Mucosa of stomach (tissue), 1 donor: ENCODE measurements around the gene GPR65.

Source experiments
- H3K27me3 ChIP-seq: one replicate; pipeline ENCODE4 v1.7.0; 2013; ENCODE audit warnings: mild to moderate bottlenecking, low read length; ENCODE audit not compliant: control insufficient read depth, insufficient read depth
- H3K36me3 ChIP-seq: one replicate; pipeline ENCODE4 v1.7.0; 2013; ENCODE audit warnings: low read length; ENCODE audit not compliant: control insufficient read depth, insufficient read depth
- H3K4me1 ChIP-seq: one replicate; pipeline ENCODE4 v1.7.0; 2013; ENCODE audit warnings: mild to moderate bottlenecking, low read length; ENCODE audit not compliant: control insufficient read depth, insufficient read depth
- H3K4me3 ChIP-seq: one replicate; pipeline ENCODE4 v1.7.0; 2013; ENCODE audit warnings: low read length
- H3K9ac ChIP-seq: one replicate; pipeline ENCODE4 v1.7.0; 2013; ENCODE audit warnings: mild to moderate bottlenecking, low read length, moderate library complexity
- H3K9me3 ChIP-seq: one replicate; pipeline ENCODE4 v1.7.0; 2013; ENCODE audit warnings: mild to moderate bottlenecking, low read length, moderate library complexity; ENCODE audit not compliant: control insufficient read depth
- donor health status: Pancreatic carcinoma.

GPR65 gene

GRCh38 chr14:88029500-88029899 lies 24.6 kb downstream of the GPR65 start:
- Histone ChIP-seq H3K4me3 (no peak overlapping the region), H3K9ac (no peak overlapping the region), H3K4me1 (no peaks in the 10 kb centered on the region), H3K9me3 (no peaks in the 10 kb centered on the region), H3K36me3 (no peaks in the 10 kb centered on the region), H3K27me3 (no peaks in the 10 kb centered on the region)

DNA sequence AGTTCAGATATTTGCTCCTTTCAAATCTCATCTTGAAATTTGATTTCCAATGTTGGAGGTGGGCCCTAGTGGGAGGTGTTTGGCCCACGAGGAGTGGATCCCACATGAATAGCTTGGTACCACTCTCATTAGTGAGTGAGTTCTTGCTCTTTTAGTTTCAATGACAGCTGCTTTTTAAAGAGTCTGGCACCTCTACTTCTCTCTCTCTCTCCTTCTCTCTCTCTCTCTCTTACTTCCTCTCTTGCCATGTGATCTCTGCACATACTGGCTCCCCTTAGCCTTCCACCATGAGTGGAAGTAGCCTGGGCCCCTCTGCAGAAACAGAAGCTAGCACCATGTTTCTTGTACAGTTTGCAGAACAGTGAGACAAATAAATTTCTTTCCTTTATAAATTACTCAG lies 25.1 kb downstream of the GPR65 start:
- Histone ChIP-seq H3K9ac (no peak overlapping the region), H3K4me1 (no peaks in the 10 kb centered on the region), H3K36me3 (no peaks in the 10 kb centered on the region), H3K27me3 (no peaks in the 10 kb centered on the region), H3K4me3 (no peak overlapping the region), H3K9me3 (no peaks in the 10 kb centered on the region)

- Histone ChIP-seq H3K27me3 (no peaks in the 10 kb centered on the region), H3K9me3 (no peaks in the 10 kb centered on the region), H3K4me3 (no peak overlapping the region), H3K4me1 (no peaks in the 10 kb centered on the region), H3K9ac (no peak overlapping the region), H3K36me3 (no peaks in the 10 kb centered on the region)
These were observed 26.0 kb downstream of the GPR65 start for GRCh38 chr14:88030892-88031291.

DNA sequence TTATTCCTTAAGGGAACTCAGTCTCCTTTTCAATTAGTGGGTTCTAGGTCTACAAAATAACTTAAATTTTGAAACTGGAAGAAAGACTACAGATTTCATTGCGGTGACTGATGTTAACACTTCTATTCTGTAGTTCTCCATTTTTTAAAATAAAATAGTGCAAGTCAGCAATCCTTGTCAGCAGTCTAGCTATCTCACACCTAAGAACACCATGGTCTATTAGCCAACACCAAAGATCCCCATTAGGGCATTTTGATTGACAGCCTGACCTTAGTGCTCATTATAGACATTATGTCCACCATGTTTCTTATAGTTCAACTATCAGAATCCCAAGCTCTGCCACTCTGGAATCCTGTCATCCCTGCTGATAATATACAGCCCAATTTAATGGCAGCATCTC lies 27.4 kb downstream of the GPR65 start:
- H3K4me3 ChIP-seq: no peak overlapping the region
- H3K36me3 ChIP-seq: no peaks in the 10 kb centered on the region
- H3K9me3 ChIP-seq: no peaks in the 10 kb centered on the region
- no peaks in the 10 kb centered on the region for H3K4me1 ChIP-seq
- no peak overlapping the region for H3K9ac ChIP-seq
- no peaks in the 10 kb centered on the region for H3K27me3 ChIP-seq

DNA sequence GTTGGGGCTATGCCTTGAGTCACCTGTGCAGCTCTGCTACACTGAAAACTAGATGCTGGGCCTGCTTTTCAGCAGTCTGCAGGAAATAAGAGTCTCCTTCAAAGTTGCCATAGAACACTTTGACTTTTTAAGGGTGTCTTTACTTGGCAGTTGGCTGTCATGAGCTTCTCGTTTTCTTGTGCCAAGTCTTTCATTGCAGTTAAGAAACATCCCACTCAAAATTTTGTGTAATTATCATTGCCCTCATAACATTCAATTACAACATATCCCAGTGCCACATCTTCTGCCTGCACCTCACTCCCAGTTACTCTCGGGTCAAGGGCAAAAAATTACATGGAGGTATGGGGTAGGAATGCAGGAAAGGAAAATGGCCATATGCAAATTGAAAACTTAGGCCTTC lies 29.1 kb downstream of the GPR65 start:
- Histone ChIP-seq H3K36me3 (no peaks in the 10 kb centered on the region), H3K9me3 (no peaks in the 10 kb centered on the region), H3K27me3 (no peaks in the 10 kb centered on the region), H3K4me1 (no peaks in the 10 kb centered on the region), H3K9ac (no peak overlapping the region), H3K4me3 (no peak overlapping the region)

GRCh38 chr14:88036422-88036821 lies 31.5 kb downstream of the GPR65 start:
- Histone ChIP-seq H3K9me3 (no peaks in the 10 kb centered on the region), H3K27me3 (no peaks in the 10 kb centered on the region), H3K9ac (no peak overlapping the region), H3K4me3 (no peak overlapping the region), H3K36me3 (no peaks in the 10 kb centered on the region), H3K4me1 (no peaks in the 10 kb centered on the region)

DNA sequence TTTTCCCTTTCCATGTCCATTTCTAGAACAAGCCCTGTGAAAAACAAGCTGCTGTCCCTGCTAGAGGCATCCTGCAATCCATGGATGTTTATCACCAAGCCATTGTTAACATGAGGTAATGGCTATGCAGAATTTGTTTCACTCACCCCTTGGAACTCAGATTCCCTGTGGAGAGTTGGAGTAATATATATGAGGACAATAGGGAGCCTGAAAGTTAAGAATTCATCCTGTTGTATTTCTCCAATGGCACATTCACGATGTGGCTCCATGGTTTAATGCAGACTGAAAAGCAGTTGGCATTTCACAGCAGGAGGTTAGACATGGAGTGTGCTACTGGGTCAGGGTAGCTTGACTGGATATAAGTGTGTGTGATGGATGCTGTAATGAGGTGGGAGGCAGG lies 32.4 kb downstream of the GPR65 start:
- Histone ChIP-seq H3K9me3 (no peaks in the 10 kb centered on the region), H3K27me3 (no peaks in the 10 kb centered on the region), H3K9ac (no peak overlapping the region), H3K36me3 (no peaks in the 10 kb centered on the region), H3K4me3 (no peak overlapping the region), H3K4me1 (no peaks in the 10 kb centered on the region)

GRCh38 chr14:88039197-88039596 lies 34.3 kb downstream of the GPR65 start:
- Histone ChIP-seq H3K9ac (no peak overlapping the region), H3K4me1 (peaks cover 8% of the 10 kb centered on the region), H3K9me3 (no peaks in the 10 kb centered on the region), H3K36me3 (no peaks in the 10 kb centered on the region), H3K27me3 (no peaks in the 10 kb centered on the region), H3K4me3 (no peak overlapping the region)

GRCh38 chr14:88040146-88040545 lies 35.2 kb downstream of the GPR65 start:
- Histone ChIP-seq H3K9ac (no peak overlapping the region), H3K27me3 (no peaks in the 10 kb centered on the region), H3K4me1 (peaks cover 18% of the 10 kb centered on the region), H3K4me3 (no peak overlapping the region), H3K9me3 (no peaks in the 10 kb centered on the region), H3K36me3 (no peaks in the 10 kb centered on the region)

- no peak overlapping the region for H3K9ac ChIP-seq
- H3K4me1 ChIP-seq: peaks cover 25% of the 10 kb centered on the region
These were observed 38.9 kb downstream of the GPR65 start for GRCh38 chr14:88043529-88044443.

DNA sequence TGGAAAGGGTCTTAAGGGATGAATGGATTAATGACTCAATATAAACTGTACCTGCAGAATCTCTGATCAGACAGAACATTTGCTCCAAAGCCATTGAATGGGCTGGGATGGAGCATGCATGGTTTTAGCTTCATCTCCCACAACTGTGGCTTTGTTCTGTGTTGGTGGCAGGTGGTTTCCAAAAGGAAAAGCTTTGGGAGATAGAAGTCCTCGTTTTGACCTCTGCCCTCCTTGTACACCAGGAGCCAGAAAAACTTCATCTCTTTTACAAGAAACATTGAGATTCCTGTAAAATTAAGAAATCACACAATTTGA lies 39.5 kb downstream of the GPR65 start:
- Histone ChIP-seq H3K36me3 (no peaks in the 10 kb centered on the region), H3K9ac (no peak overlapping the region)

More at GRCh38 chr14:88043529-88044443, 38.9 kb downstream of the GPR65 start:
- Histone ChIP-seq H3K9me3 (no peaks in the 10 kb centered on the region), H3K27me3 (no peaks in the 10 kb centered on the region), H3K4me3 (no peak overlapping the region), H3K36me3 (no peaks in the 10 kb centered on the region)

DNA sequence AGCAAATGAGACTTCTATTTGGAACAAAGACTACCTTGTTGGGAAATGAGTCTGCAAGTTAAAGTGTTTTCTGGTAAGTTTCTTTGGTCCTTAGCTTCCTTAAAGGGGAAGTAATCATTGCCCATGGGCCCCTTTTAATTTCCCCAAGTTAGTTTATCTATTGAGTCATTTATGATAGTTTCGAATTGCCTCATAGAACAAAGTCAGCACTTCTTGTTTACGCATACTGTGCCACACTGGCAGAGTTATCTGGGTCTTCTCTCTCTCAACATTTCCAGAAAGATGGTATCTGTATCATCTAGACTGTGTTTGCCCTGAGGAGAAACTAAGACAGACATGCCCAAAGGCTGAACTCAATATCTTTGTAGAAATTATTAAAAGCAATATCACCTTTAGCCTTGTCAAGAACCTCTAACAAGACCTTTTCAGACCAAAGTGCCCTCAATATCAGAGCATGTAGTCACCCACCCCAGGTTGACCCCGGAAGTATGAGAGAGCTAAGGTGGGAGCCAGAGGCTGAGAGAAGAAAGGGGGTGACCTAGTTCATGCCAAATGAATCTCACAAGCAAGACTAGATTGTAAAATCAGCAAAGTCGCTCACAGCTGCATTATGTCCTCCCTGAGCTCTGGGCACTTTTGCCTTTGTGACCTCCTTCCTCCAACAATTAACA lies 40.0 kb downstream of the GPR65 start:
- no peaks in the 10 kb centered on the region for H3K9me3 ChIP-seq
- no peak overlapping the region for H3K4me3 ChIP-seq
- H3K9ac ChIP-seq: no peak overlapping the region
- H3K36me3 ChIP-seq: no peaks in the 10 kb centered on the region
- no peaks in the 10 kb centered on the region for H3K27me3 ChIP-seq
- H3K4me1 ChIP-seq: peaks cover 25% of the 10 kb centered on the region

More for the DNA sequence above, 39.5 kb downstream of the GPR65 start:
- no peaks in the 10 kb centered on the region for H3K27me3 ChIP-seq
- peaks cover 25% of the 10 kb centered on the region for H3K4me1 ChIP-seq
- no peak overlapping the region for H3K4me3 ChIP-seq
- H3K9me3 ChIP-seq: no peaks in the 10 kb centered on the region
